ENCODE results near the gene GRB10.

The GRB10 gene

GRCh38 chr7:50803359-50804337 lies 21.0 kb upstream of the GRB10 start:
- no peak for FAIRE-seq

- FAIRE-seq, result no peak
Observed at GRCh38 chr7:50801907-50802306, 19.2 kb upstream of the GRB10 start.

DNA sequence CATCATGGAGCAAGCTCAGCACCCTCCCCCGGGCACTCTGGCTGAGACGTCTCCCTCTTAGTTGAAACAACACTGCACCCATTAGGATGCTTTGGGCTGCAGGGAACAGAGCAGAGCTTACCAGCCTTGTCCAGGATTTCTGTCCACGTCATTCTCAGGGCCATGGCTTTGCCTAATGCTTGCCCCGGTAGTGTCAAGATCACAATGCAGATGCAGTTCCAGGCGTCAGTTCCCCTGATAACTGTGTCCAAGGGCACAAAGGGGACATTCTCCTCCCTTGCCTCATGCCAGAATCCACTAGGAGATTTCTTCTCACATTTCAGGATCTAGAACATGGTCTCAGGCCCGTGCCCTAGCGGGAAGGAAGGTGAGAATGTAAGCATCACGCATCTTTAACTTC lies 17.2 kb upstream of the GRB10 start:
- FAIRE-seq, result no peak

GRCh38 chr7:50798126-50798525 lies 15.4 kb upstream of the GRB10 start:
- FAIRE-seq, result no peak

DNA sequence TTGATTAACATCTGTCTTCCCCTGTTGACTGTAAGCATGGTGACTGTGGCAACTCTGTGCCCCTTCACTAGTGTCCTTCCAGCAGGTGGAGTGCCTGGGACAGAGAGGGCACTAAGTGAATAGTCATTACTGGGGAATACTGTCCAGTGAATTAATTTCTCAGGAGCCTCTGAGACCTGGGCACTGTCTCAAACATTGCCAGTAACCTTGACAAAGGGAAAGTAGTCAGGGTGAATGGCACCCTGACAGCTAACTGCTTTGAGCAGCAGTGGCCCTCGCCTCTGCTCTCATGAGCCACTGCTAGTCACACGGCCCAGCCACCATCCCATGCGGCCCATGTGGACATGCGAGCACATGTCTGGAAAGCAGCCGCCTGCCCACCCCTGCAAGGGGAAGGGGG lies 13.1 kb upstream of the GRB10 start:
- FAIRE-seq, result no peak

- no peak for FAIRE-seq
Observed at GRCh38 chr7:50795253-50795652, 12.6 kb upstream of the GRB10 start.

GRCh38 chr7:50793947-50794570 lies 11.4 kb upstream of the GRB10 start:
- FAIRE-seq, result no peak

- no peak for FAIRE-seq
Observed at GRCh38 chr7:50793120-50793946, 10.6 kb upstream of the GRB10 start.

GRCh38 chr7:50792342-50793119 lies 9.8 kb upstream of the GRB10 start:
- FAIRE-seq, result no peak

GRCh38 chr7:50791938-50792341 lies 9.2 kb upstream of the GRB10 start:
- no peak for FAIRE-seq

- no peak for FAIRE-seq
Observed at GRCh38 chr7:50791363-50791937, 8.8 kb upstream of the GRB10 start.

DNA sequence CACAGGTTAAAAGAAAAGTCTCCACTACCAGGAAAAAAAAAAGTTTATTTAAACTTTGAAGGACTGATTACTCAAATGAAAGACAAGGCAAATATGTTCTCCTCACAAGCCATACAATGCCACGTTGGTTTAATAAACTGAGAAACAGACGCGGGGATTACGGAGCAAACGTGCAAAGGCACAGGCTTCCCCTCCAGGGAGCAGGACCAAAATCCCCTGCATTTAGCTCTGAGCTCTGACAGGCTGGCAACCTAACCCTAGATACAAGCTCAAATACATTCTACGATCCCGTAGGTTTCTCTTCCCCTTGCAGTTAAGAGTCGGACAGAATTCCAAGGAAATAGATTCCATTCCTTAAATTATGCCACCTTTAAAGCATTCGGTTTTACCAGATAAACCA lies 7.7 kb upstream of the GRB10 start:
- no peak for FAIRE-seq

DNA sequence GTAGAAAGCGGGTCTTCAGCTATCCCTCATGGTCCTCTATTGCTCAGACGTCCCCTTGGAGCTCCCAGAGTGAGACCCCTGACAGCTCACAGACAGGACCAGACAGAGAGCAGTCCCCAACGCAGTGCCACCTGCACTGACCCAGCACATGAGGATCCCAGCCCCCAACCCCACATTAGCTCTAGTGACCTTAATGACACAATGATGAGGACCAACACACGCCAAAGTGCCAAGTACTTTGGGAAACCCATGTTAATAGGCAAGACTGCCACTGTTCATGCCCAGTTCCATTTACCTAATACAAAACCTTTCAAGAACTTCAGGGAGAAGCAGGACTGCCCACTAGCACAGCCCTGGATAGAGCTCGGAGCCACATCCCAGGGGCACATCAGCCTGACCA lies 5.7 kb upstream of the GRB10 start:
- FAIRE-seq, result no peak

GRCh38 chr7:50787825-50788224 lies 5.1 kb upstream of the GRB10 start:
- FAIRE-seq, result no peak

- FAIRE-seq, result no peak
Observed at GRCh38 chr7:50785346-50785745, 2.6 kb upstream of the GRB10 start.

DNA sequence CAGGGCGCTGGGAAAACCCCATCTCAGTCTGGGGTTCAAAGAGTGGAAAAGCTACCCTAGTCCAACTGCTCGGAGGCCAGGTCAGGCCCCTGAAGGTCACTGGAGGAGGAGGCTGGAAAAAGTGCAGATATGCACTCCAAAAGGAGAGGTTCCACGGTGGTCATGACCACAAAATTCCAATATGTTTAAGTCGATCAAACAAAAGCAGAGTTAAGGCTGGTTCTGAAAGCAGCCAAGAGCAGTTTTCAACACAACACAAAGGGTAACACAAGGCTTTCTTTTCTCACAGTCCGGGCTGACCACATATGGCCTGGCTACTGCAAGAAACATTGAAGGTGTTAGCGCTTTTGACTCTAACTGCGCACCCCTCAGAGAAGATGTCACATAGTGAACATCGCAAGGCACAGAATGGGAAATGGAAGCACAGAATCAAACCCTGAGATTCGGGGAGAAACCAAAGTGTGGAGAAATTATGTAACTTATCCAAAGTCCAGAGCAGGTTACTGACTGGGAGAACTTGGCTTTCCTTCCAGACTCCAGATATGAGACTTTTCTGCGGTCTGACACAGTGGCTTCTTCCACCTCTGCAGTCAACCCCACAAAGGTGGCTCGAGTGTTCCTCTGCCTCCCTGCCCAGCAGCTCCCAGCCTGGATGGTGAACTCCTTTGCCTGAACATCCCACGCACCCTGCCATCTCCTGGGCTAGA lies 1.3 kb upstream of the GRB10 start:
- FAIRE-seq, result no peak

GRCh38 chr7:50783303-50783702 lies 607 bp upstream of the GRB10 start:
- FAIRE-seq, result no peak

DNA sequence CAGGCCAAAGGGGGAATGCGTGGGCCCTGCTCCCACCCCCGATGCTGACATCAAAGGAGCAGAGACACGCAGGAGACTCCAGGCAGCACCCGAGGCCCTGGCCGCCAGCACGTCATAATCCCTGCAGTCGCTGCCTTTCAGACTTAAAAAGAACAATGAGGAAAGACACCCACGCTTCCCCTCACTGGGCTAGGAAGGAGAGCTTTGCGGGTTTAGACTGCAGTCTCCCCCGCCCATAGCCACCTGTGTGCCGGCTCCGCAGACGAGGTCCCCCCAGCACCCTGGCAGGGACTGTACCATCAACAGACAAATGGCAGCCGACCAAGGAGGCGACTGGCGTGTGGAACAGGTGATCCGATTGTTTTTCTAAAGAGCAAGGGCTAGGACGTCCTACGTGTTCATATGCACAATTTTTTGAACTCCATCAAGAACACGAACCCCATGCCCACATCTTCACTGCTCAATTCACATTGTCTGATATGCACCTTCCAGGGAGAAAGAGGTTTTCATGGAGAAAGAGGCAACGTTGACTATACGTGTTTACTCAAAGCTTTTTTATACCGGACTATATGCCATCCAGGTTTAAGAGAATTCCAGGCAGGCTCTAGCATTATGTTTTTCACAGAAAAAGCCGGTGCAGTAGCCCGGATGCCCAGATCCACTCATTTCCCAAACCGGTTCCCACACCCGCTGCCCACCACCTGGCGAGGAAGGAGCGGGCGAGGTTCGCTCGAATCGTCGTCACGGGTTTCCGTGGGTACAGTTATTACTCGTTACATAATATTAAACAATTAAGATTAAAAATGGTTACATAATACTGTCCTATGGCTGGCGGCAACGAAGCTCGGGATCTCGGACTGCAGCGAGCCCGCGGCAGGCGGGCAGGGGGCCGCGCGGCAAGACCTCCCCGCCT lies 1.1 kb downstream of the GRB10 start:
- FAIRE-seq, result no peak

DNA sequence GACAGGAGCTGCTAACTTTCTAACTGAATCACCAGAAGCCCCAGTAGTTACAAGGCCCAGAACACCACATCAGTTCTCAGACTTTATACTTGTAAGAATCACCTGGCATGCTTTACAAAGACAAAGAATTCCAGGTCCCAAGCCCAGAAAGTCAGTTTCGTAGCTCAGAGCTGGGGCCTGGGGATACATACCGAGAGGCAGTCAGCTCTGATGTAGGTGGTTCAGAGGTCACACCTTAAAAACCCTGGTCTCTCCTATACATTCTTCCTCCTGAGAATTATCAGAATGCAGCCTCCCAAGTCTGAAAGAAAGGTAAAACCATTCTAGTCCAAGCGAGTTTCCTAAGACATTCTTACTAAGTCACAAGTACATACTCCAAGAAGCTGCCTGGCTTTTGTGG lies 2.3 kb downstream of the GRB10 start:
- FAIRE-seq, result no peak

DNA sequence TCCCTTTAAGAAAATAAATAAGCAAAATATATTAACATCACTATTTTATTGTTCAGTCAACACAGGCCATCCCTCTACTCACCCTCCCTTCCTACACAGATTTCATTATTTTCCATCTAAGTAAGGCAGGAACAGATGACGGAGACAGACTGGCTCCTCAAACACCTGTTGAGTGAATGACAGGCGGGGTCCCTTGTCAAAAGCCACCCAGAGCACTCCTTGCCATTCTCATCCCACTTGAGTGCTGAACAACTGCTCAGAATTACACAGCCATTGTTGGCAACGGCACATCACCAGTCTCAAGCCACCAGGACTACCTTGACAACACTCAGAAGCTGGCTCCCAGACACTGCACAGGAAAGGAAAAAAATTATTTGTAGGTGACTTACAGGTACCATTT lies 3.3 kb downstream of the GRB10 start:
- FAIRE-seq, result no peak
